HCT116 (cell line): Measurements from ENCODE around the gene MAIP1. TPM values are rescaled to one million over a fixed set of nuclear protein-coding genes. Genes with fewer than 3 reads are reported as not detected.

Source experiments
- ATAC-seq: fragments of 200-7000 bp; cut with Tn5 transposase; 2 replicates; pipeline ENCODE4 v1.9.1; 2020; ENCODE audit warnings: mild to moderate bottlenecking, moderate library complexity
- BruUV-seq: library from RNA; stranded (reverse); fragments of 400-500 nt; replicated peaks from 2 replicates; lab custom pipeline; 2021; lab: Mats Ljungman, UMichigan
- CTCF ChIA-PET: fragments of 300-600 bp; sonication (Branson Sonifier 250); formaldehyde crosslinking; loops from one replicate; lab custom pipeline; 2021; ENCODE audit warnings: antibody characterized with exemption; lab: Charles Lee
- POLR2A ChIA-PET: fragments of 300-600, 350-600 bp; sonication (Branson Sonifier 250); formaldehyde crosslinking; loops from one replicate; lab custom pipeline; 2021; ENCODE audit warnings: antibody characterized with exemption; lab: Charles Lee
- RAD21 ChIA-PET, 2 experiments: fragments of 300-600 bp; sonication (Branson Sonifier 250); formaldehyde crosslinking; loops; one replicate each; lab custom pipeline; 2023; ENCODE audit warnings: low total read pairs in 2 of 2; ENCODE audit not compliant: uncharacterized antibody in 2 of 2, unreplicated experiment in 2 of 2, low non-redundant PET in 1 of 2; lab: Charles Lee
- DNase-seq: peaks from one replicate; pipeline ENCODE4 v3.0.0-alpha.2; 2010; ENCODE audit warnings: low read depth, low spot score
- H2AFZ ChIP-seq: fragments of 200-600 bp; shearing (Covaris generic), sonication (generic); 2 replicates; pipeline ENCODE4 v1.6.1; 2017; ENCODE audit warnings: low read depth, mixed run types, mixed read lengths, antibody characterized with exemption, low read length; ENCODE audit not compliant: poor library complexity, severe bottlenecking
- H3K27ac ChIP-seq: 2 replicates; pipeline ENCODE4 v1.5.1; 2012; ENCODE audit warnings: low read depth, low read length
- H3K27me3 ChIP-seq: fragments of 200-600 bp; sonication (generic); 2 replicates; pipeline ENCODE4 v1.6.1; 2016; ENCODE audit warnings: mixed run types, low read length, mixed read lengths; ENCODE audit not compliant: insufficient read depth
- H3K36me3 ChIP-seq, 2 experiments: fragments of 200-500 bp in 1 of 2; fragments of 200-600 bp in 1 of 2; sonication (Bioruptor generic) in 1 of 2; sonication (generic) in 1 of 2; 2 replicates each; pipeline versions ENCODE4 v1.5.1 to v1.6.1; 2014 to 2016; ENCODE audit warnings: low read length in 2 of 2, inconsistent platforms in 1 of 2, mixed read lengths in 1 of 2, mixed run types in 1 of 2; ENCODE audit not compliant: insufficient read depth in 2 of 2, control insufficient read depth in 1 of 2
- H3K4me1 ChIP-seq, 2 experiments: fragments of 200-600 bp in 1 of 2; sonication (generic) in 1 of 2; 2 replicates each; pipeline versions ENCODE4 v1.5.1 to v1.6.1; 2012 to 2017; ENCODE audit warnings: low read length in 2 of 2, inconsistent platforms in 1 of 2, mild to moderate bottlenecking in 1 of 2, mixed read lengths in 1 of 2, mixed run types in 1 of 2, moderate library complexity in 1 of 2; ENCODE audit not compliant: insufficient read depth in 2 of 2, control insufficient read depth in 1 of 2
- H3K4me2 ChIP-seq: fragments of 200-600 bp; sonication (generic); 2 replicates; pipeline ENCODE4 v1.6.1; 2017; ENCODE audit warnings: mixed run types, low read length, mixed read lengths
- H3K4me3 ChIP-seq, 2 experiments: fragments of 200-600 bp in 1 of 2; sonication (generic) in 1 of 2; replicated peaks in 1 of 2; 2 replicates each; pipeline ENCODE4 v1.5.1; 2011 to 2016; ENCODE audit warnings: low read length in 2 of 2, control low read depth in 1 of 2, low read depth in 1 of 2, mild to moderate bottlenecking in 1 of 2, mixed read lengths in 1 of 2, mixed run types in 1 of 2
- H3K79me2 ChIP-seq: fragments of 200-600 bp; sonication (generic); 2 replicates; pipeline ENCODE4 v1.6.1; 2017; ENCODE audit warnings: mild to moderate bottlenecking, mixed run types, low read length, moderate library complexity, mixed read lengths; ENCODE audit not compliant: insufficient read depth
- H3K9ac ChIP-seq: fragments of 200-600 bp; sonication (generic); 2 replicates; pipeline ENCODE4 v1.6.1; 2016; ENCODE audit warnings: low read length, mixed read lengths
- H3K9me2 ChIP-seq: fragments of 200-600 bp; sonication (generic), shearing (Covaris generic); 2 replicates; pipeline ENCODE4 v1.6.1; 2017; ENCODE audit warnings: mixed run types, mild to moderate bottlenecking, moderate library complexity; ENCODE audit not compliant: insufficient read depth
- H3K9me3 ChIP-seq, 2 experiments: fragments of 200-500 bp in 1 of 2; fragments of 200-600 bp in 1 of 2; sonication (Bioruptor generic) in 1 of 2; sonication (generic) in 1 of 2; 2 replicates each; pipeline ENCODE4 v1.6.1; 2014 to 2017; ENCODE audit warnings: low read length in 2 of 2, mixed read lengths in 2 of 2, inconsistent platforms in 1 of 2, low read depth in 1 of 2, mild to moderate bottlenecking in 1 of 2, mixed run types in 1 of 2, moderate library complexity in 1 of 2; ENCODE audit not compliant: control insufficient read depth in 1 of 2, insufficient read depth in 1 of 2
- H4K20me1 ChIP-seq: fragments of 200-600 bp; sonication (generic), shearing (Covaris generic); 2 replicates; pipeline ENCODE4 v1.6.1; 2017; ENCODE audit warnings: mixed run types, mild to moderate bottlenecking, moderate library complexity; ENCODE audit not compliant: insufficient read depth
- ATF3 ChIP-seq: IDR thresholded peaks from 2 replicates; pipeline ENCODE4 v1.6.1; 2012
- CEBPB ChIP-seq: IDR thresholded peaks from 2 replicates; pipeline ENCODE4 v1.6.1; 2012; ENCODE audit warnings: low read depth
- CTCF ChIP-seq, 3 experiments: fragments of 200-600 bp in 1 of 3; sonication (generic) in 1 of 3; IDR thresholded peaks in 2 of 3; conservative IDR thresholded peaks in 1 of 3; 2 replicates each; pipeline ENCODE4 v1.5.1; 2012 to 2017; ENCODE audit warnings: low read depth in 2 of 3, low read length in 2 of 3, antibody characterized with exemption in 1 of 3, borderline replicate concordance in 1 of 3, control low read depth in 1 of 3, mild to moderate bottlenecking in 1 of 3, mixed read lengths in 1 of 3, mixed run types in 1 of 3, moderate library complexity in 1 of 3; ENCODE audit not compliant: insufficient read depth in 1 of 3
- EGR1 ChIP-seq: IDR thresholded peaks from 2 replicates; pipeline ENCODE4 v1.6.1; 2012; ENCODE audit warnings: low read depth
- EZH2 ChIP-seq: fragments of 200-600 bp; sonication (generic); IDR thresholded peaks from 2 replicates; pipeline ENCODE4 v1.6.1; 2017; ENCODE audit warnings: antibody characterized with exemption, mixed run types
- EZH2phosphoT487 ChIP-seq: fragments of 200-600 bp; IDR thresholded peaks from 2 replicates; pipeline ENCODE4 v1.6.1; 2018; ENCODE audit warnings: antibody characterized with exemption, borderline replicate concordance
- FOSL1 ChIP-seq: IDR thresholded peaks from 2 replicates; pipeline ENCODE4 v1.6.1; 2012; ENCODE audit warnings: low read depth
- JUND ChIP-seq: IDR thresholded peaks from 2 replicates; pipeline ENCODE4 v1.6.1; 2012
- POLR2AphosphoS5 ChIP-seq: IDR thresholded peaks from 2 replicates; pipeline ENCODE4 v1.6.1; 2011; ENCODE audit warnings: mild to moderate bottlenecking, low read depth, low read length, moderate library complexity
- RAD21 ChIP-seq: IDR thresholded peaks from 2 replicates; pipeline ENCODE4 v1.6.1; 2012; ENCODE audit warnings: low read depth, mild to moderate bottlenecking
- SP1 ChIP-seq: IDR thresholded peaks from 2 replicates; pipeline ENCODE4 v1.6.1; 2012; ENCODE audit warnings: low read depth
- SRF ChIP-seq: IDR thresholded peaks from 2 replicates; pipeline ENCODE4 v1.6.1; 2012; ENCODE audit warnings: low read depth
- YY1 ChIP-seq: IDR thresholded peaks from 2 replicates; pipeline ENCODE4 v1.6.1; 2011; ENCODE audit warnings: low read length, low read depth, moderate library complexity, mild to moderate bottlenecking; ENCODE audit not compliant: insufficient replicate concordance; ENCODE audit errors: extremely low read depth
- ZNF274 ChIP-seq: fragments of 200-500 bp; sonication (Bioruptor generic); IDR thresholded peaks from 2 replicates; pipeline ENCODE4 v1.6.1; 2014; ENCODE audit warnings: mild to moderate bottlenecking, low read depth, low read length, inconsistent platforms
- intact Hi-C: fragments of 100-400 bp; cut with micrococcal nuclease; formaldehyde crosslinking; loops from 2 replicates; pipeline ENCODE4 v1.10.0; 2022
- total RNA-seq: library from RNA; stranded (reverse); gene quantifications from one replicate; pipeline ENCODE4 v1.2.1, GENCODE V29; 2021; ENCODE audit not compliant: unreplicated experiment

MAIP1 gene
- total RNA-seq, 1 experiment from 2014 or later: 32.5 TPM

DNA sequence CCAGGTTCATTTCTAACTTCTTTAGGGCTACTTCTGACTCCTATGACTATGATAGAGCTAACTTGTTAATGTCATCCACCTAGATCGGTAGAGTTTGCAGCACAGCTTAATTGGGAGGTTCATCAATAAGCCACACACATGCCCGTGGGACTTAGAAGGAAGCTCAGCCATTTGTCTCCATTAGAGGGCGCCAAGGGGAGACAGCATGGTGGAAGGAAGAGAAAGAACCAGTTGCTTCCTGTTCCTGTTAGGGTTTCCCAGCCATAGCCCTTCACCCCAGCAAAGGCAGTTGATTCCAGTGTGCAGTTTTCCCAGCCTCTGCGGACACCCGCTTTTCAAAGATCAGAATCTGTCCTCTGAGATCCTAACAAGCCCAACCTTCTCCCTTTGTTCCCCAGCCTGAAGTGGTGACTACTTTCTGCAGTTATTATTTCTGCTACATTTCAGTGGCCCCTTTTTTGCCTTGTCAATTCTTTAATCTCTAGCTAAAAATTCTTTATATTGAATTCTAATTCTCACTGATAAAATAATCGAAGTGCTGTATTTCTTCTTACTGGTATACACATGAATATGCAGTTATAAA is 30.3 kb downstream of the MAIP1 start (continued):
- TF ChIP-seq ZNF274 (no peak), FOSL1 (no peak), EZH2phosphoT487 (no peak)
- TF ChIP-seq, all 23 proteins: peak for 7

DNA sequence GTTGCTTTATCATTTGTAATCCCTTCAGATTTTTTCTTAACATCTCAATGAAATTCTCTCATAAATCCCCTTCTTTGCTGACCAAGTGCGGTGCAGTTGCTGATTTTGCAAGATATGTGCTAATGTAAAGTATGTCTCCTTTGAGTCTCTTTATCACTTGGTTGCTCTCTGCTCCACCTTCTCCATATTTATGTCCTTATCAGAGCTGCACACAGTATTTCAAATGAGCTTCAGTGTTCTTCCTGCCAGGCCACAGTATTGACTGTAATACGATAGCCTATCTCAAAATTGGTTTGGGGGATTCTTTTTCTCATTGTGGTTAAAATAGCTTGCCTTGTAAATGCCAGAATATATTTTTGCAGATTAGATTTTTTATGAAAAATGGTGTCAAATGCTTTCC is 32.2 kb downstream of the MAIP1 start:
- peaks cover 0 to 8% of the 10 kb centered on the region in 2 experiments; a peak in 2 of 4 replicates for H3K4me1 ChIP-seq
- no peaks in the 10 kb centered on the region for H3K36me3 ChIP-seq
- no peaks in the 10 kb centered on the region for H4K20me1 ChIP-seq
- ChIA-PET CTCF (interaction anchor here (4.5 kb wide), 1 partner anchor 495 kb away, joined by 60 read pairs; no protein-coding TSS in a partner anchor), POLR2A (no interaction called here), RAD21 (no interaction called here)
- no peaks in the 10 kb centered on the region for H3K27me3 ChIP-seq
- H3K4me3 ChIP-seq: no peak overlapping the region
- DNase-seq (no peak), ATAC-seq (no peak)
- no peak overlapping the region for H2AFZ ChIP-seq
- no peak overlapping the region for H3K9ac ChIP-seq
- H3K9me2 ChIP-seq: no peaks in the 10 kb centered on the region
- H3K79me2 ChIP-seq: no peaks in the 10 kb centered on the region
- no peaks in the 10 kb centered on the region; a peak in 1 of 4 replicates for H3K9me3 ChIP-seq
- TF ChIP-seq SRF: no peak
- no peak for TF ChIP-seq EGR1
- TF ChIP-seq YY1: no peak
- TF ChIP-seq POLR2AphosphoS5: no peak
- no peak for TF ChIP-seq EZH2
- no peak overlapping the region for H3K4me2 ChIP-seq
- H3K27ac ChIP-seq: no peak overlapping the region
- intact Hi-C loops: no loop called here
- no TSS peak for BruUV-seq

GRCh38 chr2:199988151-199988550 is 32.8 kb downstream of the MAIP1 start:
- Histone ChIP-seq H3K4me2 (no peak overlapping the region), H3K4me3 (no peak overlapping the region), H3K27ac (no peak overlapping the region), H3K79me2 (no peaks in the 10 kb centered on the region), H2AFZ (no peak overlapping the region), H3K9me2 (no peaks in the 10 kb centered on the region), H3K9ac (no peak overlapping the region), H4K20me1 (no peaks in the 10 kb centered on the region), H3K4me1 (peaks cover 0 to 8% of the 10 kb centered on the region in 2 experiments; a peak in 2 of 4 replicates), H3K36me3 (no peaks in the 10 kb centered on the region), H3K27me3 (no peaks in the 10 kb centered on the region), H3K9me3 (no peaks in the 10 kb centered on the region; a peak in 1 of 4 replicates)
- intact Hi-C loops: no loop called here
- ATAC-seq (no peak), DNase-seq (no peak)
- ChIA-PET CTCF (interaction anchor here (4.5 kb wide), 1 partner anchor 494 kb away, joined by 60 read pairs; no protein-coding TSS in a partner anchor), RAD21 (no interaction called here), POLR2A (no interaction called here)
- no TSS peak for BruUV-seq
- TF ChIP-seq ZNF274: no peak
- no peak for TF ChIP-seq ATF3
- no peak for TF ChIP-seq EZH2
- TF ChIP-seq FOSL1: no peak
- TF ChIP-seq EGR1: no peak
- no peak for TF ChIP-seq YY1
- no peak for TF ChIP-seq RAD21
- no peak for TF ChIP-seq SP1
- TF ChIP-seq EZH2phosphoT487: no peak
- TF ChIP-seq POLR2AphosphoS5: no peak
- TF ChIP-seq CEBPB: no peak
- TF ChIP-seq CTCF (IDR thresholded peaks at IDR 0.05 in 2 of 3, conservative IDR thresholded peaks at IDR 0.05 in 1 of 3; ENCODE audit: borderline replicate concordance in 1 of 3, insufficient read depth in 1 of 3, low read depth in 2 of 3, low read length in 2 of 3): no peak
- no peak for TF ChIP-seq JUND
